Stomach smooth muscle (tissue), 2 donors: ENCODE measurements around the gene PTPRJ.

Source experiments
- H3K27ac ChIP-seq: one replicate; pipeline ENCODE4 v1.7.0; 2013; ENCODE audit warnings: mild to moderate bottlenecking, low read length, inconsistent platforms
- H3K27me3 ChIP-seq, 2 donors: one replicate each; pipeline ENCODE4 v1.7.0; 2013; ENCODE audit warnings: low read length in 2 of 2; ENCODE audit not compliant: insufficient read depth in 2 of 2, control insufficient read depth in 1 of 2
- H3K36me3 ChIP-seq, 2 donors: one replicate each; pipeline ENCODE4 v1.7.0; 2013; ENCODE audit warnings: low read length in 2 of 2; ENCODE audit not compliant: control insufficient read depth in 2 of 2, insufficient read depth in 2 of 2
- H3K4me1 ChIP-seq: one replicate; pipeline ENCODE4 v1.7.0; 2013; ENCODE audit warnings: low read length; ENCODE audit not compliant: control insufficient read depth, insufficient read depth
- H3K4me3 ChIP-seq, 2 donors: one replicate each; pipeline ENCODE4 v1.7.0; 2013; ENCODE audit warnings: low read length in 2 of 2
- H3K9ac ChIP-seq, 2 donors: one replicate each; pipeline ENCODE4 v1.7.0; 2013; ENCODE audit warnings: low read length in 2 of 2, mild to moderate bottlenecking in 1 of 2
- H3K9me3 ChIP-seq, 2 donors: one replicate each; pipeline ENCODE4 v1.7.0; 2013; ENCODE audit warnings: low read length in 2 of 2; ENCODE audit not compliant: control insufficient read depth in 2 of 2
- donor health status: healthy.
- donor health status: Pancreatic carcinoma.

The PTPRJ gene

DNA sequence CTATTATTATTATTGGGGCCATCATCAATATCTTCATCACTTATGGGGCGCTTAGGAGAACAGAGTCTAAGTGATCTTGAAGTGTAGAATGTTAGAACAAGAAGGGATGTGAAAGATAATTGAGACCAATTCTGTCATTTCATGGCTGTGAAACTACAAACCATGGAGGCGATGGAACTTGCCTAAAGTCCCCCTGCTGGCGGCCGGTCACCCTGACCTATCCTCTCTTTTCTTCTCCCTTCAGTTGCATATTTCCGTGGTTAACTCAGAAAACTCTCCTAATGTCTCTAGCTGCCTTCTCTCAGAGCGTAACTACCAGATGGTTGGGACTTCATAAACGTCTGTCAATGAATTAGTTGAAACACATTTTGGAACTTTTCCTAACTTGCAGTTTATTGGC is 229.7 kb downstream of the PTPRJ start:
- Histone ChIP-seq H3K4me1 (no peaks in the 10 kb centered on the region), H3K36me3 (no peaks in the 10 kb centered on the region), H3K27me3 (no peaks in the 10 kb centered on the region), H3K27ac (no peak overlapping the region), H3K4me3 (no peak overlapping the region), H3K9ac (no peak overlapping the region), H3K9me3 (peaks cover 0 to 2% of the 10 kb centered on the region in 2 donors)

DNA sequence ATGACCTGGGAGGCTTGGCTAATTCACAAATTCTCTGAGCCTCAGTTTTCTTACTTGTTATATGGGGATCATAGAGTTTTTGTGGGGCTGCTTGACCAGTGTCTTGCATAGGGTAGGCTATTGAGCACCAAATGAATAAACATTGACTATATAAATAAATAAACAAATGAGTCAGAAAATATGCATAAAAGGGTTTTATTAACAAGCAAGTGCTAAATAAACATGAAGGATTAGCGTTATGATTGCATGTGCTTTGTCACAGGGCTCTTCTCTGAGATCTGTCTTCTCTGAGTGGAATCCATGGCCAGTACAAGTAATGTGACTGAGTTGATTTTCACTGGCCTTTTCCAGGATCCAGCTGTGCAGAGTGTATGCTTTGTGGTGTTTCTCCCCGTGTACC is 236.2 kb downstream of the PTPRJ start, which contains the start of gene OR4B1:
Gene OR4B1 (plus strand): TSS at position 301 of the 400 bp plus-strand sequence. CDS start 0 bp downstream, at position 301.
- peaks cover 0 to 2% of the 10 kb centered on the region in 2 donors for H3K9me3 ChIP-seq
- no peak within 1 kb of the TSS for H3K27ac ChIP-seq
- H3K27me3 ChIP-seq, result no peaks in the 10 kb centered on the region
- H3K9ac ChIP-seq, result no peak within 1 kb of the TSS
- H3K4me1 ChIP-seq, result no peaks in the 10 kb centered on the region
- H3K36me3 ChIP-seq, result no peaks in the 10 kb centered on the region
- no peak within 1 kb of the TSS for H3K4me3 ChIP-seq
